Measurements from ENCODE around the gene NEK1.

NEK1 gene, protein sequence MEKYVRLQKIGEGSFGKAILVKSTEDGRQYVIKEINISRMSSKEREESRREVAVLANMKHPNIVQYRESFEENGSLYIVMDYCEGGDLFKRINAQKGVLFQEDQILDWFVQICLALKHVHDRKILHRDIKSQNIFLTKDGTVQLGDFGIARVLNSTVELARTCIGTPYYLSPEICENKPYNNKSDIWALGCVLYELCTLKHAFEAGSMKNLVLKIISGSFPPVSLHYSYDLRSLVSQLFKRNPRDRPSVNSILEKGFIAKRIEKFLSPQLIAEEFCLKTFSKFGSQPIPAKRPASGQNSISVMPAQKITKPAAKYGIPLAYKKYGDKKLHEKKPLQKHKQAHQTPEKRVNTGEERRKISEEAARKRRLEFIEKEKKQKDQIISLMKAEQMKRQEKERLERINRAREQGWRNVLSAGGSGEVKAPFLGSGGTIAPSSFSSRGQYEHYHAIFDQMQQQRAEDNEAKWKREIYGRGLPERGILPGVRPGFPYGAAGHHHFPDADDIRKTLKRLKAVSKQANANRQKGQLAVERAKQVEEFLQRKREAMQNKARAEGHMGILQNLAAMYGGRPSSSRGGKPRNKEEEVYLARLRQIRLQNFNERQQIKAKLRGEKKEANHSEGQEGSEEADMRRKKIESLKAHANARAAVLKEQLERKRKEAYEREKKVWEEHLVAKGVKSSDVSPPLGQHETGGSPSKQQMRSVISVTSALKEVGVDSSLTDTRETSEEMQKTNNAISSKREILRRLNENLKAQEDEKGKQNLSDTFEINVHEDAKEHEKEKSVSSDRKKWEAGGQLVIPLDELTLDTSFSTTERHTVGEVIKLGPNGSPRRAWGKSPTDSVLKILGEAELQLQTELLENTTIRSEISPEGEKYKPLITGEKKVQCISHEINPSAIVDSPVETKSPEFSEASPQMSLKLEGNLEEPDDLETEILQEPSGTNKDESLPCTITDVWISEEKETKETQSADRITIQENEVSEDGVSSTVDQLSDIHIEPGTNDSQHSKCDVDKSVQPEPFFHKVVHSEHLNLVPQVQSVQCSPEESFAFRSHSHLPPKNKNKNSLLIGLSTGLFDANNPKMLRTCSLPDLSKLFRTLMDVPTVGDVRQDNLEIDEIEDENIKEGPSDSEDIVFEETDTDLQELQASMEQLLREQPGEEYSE (N-terminal part only)

GRCh38 chr4:169611991-169612870 is at the start of gene NEK1:
Gene NEK1, minus strand, starts transcription at chr4:169612583. Its CDS starts 9,953 bp downstream, at chr4:169602630.
- DNase-seq (ENCODE audit: low read depth in 1 of 2, low spot score in 1 of 2): peak; percentile 66 to 82

DNA sequence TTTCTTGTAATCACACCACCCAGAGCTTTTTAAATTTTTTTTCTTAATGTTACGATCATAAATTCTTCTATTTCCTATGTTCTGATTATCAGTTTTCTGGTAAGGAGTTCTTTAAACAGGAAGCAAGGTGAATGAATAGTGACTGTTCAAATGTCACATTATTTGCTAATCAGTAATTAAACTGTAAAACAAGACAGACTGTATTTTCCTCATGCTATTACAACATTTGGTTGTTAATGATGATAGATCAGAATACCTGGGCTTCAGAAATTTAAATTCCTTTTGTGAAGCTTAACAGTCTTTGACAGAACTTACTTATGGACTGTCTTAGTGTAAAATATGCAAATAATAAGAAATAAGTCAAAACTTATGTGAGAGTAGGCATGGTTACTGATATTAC is 49.4 kb upstream of the NEK1 start:
- DNase-seq (ENCODE audit: low read depth in 1 of 2, low spot score in 1 of 2): no peak

GRCh38 chr4:169660929-169661328 is 48.5 kb upstream of the NEK1 start:
- DNase-seq (ENCODE audit: low read depth in 1 of 2, low spot score in 1 of 2): no peak

- peak; percentile 7 to 29 for DNase-seq (ENCODE audit: low read depth in 1 of 2, low spot score in 1 of 2)
These were observed 47.6 kb upstream of the NEK1 start for GRCh38 chr4:169659716-169660670.

DNA sequence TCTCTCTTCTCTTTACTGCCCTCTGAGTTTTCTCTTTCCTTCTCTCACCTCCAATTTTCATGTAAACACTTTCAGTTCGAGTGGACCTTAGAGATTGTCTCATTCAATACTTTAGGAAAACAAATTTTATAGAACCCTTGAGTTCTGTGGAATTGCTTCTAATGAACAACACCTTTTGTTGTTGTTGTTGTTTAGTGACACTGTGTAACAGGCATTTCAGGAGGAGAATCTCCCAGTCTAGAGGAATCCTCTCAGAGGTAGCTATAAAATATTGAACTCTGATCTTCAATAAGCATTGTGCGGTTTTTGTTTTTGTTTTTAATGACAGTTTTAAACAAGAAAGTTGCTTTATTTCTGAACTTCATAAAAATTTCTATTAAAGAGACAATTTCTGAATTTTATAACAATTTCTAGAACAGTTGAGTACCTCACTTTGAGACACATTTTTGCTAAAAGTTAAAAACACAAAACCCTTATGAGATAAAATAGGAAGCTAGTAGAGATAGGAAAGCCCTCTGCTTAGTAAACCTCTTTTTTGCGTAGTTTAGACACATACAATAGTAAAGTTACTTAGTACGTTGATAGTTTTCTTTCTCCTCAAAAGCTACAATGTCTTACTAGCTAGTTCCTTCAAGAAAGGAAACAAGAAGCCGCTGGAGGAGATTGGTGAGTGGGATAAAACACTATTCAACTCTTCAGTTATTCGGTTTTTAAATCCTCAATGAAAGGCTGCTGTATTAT is 46.8 kb upstream of the NEK1 start:
- DNase-seq (ENCODE audit: low read depth in 1 of 2, low spot score in 1 of 2): no peak

GRCh38 chr4:169658196-169658595 is 45.8 kb upstream of the NEK1 start:
- DNase-seq (ENCODE audit: low read depth in 1 of 2, low spot score in 1 of 2): no peak

DNA sequence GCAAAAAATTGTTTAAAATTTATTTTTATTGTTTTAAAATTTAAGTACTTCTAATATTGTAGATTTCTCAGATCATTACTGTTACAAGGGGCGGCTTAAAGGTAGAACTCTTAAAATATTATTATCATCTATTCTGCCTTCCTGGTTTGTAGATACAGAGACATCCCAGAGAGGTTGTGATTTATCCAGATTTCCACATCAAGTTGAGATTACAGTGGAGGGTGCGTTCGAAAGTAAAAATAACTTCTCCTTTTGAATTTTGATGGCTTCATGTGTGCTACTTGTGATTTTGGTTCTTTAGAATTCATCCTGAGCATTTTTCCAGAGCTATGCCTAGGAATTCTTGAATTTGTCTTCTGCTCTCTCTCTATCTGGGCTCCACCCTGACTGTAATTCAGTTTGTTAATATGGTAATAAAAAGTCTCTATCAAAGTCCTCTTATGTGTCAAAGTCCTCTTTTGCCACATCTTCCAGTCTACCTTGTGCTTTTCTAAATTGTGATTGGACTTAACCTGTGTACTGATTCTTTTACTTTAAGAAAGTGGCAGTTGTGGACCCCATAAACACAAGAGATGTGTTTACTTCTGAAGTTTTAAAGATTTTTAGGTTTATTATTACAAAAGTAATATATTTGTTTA is 45.2 kb upstream of the NEK1 start:
- DNase-seq (ENCODE audit: low read depth in 1 of 2, low spot score in 1 of 2): no peak

DNA sequence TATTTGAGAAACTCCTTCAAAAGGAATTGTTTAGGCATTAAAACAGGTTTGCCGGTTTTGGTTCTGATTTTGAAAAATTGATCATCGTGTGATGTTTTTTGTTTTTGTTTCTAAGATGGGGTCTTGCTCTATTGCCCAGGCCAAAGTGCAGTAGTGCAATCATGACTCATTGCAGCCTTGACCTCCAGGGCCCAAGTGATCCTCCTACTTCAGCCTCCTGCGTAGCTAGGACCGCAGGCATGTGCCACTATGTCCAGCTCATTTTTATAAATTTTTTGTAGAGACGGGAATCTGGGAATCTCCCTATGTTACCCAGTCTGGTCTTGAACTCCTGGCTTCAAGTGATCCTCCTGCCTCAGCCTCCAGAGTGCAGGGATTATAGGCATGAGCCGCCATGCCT is 43.0 kb upstream of the NEK1 start:
- DNase-seq (ENCODE audit: low read depth in 1 of 2, low spot score in 1 of 2): no peak

DNA sequence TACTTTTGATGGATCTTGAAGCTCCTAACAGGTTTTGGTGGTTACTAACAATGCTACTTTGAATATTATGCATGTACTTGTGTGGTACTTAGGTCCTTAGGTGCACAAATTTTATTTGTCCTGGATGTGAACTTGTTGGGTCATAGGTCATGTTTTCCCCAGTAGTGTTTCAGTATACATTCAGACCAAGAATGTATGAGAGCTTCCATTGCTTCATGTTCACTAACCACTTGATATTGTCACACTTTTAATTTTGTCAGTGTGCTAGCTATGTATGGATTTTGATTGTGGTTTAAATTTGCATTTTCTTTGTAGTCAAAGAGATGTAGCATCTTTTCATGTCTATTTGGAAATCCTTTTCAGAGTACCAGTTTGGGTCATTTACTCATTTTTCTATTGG is 40.2 kb upstream of the NEK1 start:
- DNase-seq (ENCODE audit: low read depth in 1 of 2, low spot score in 1 of 2): no peak

- no peak for DNase-seq (ENCODE audit: low read depth in 1 of 2, low spot score in 1 of 2)
These were observed 38.0 kb upstream of the NEK1 start for GRCh38 chr4:169650227-169650936.

GRCh38 chr4:169649545-169650226 is 37.3 kb upstream of the NEK1 start:
- no peak for DNase-seq (ENCODE audit: low read depth in 1 of 2, low spot score in 1 of 2)

DNA sequence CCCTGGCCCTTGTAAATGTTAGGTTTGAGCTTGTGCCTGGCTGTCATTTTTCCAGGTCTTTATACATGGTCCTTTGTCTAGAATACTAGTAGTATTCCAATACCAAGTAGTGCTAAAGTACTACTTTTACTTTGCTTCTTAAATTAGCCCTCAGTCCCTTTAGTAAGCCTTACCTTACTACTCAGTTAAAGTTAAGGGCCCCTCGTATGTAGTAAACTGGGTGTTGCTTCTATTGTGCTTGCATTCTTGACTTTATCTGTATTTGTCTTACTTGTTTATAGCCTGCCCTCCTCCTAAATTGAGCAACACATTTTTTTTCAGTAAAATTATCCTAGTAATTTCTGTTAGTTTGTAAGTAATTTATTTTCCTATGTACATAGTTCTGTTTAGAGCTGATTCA is 33.2 kb upstream of the NEK1 start:
- DNase-seq (ENCODE audit: low read depth in 1 of 2, low spot score in 1 of 2): no peak

GRCh38 chr4:169644802-169645201 is 32.4 kb upstream of the NEK1 start:
- no peak for DNase-seq (ENCODE audit: low read depth in 1 of 2, low spot score in 1 of 2)

- no peak for DNase-seq (ENCODE audit: low read depth in 1 of 2, low spot score in 1 of 2)
These were observed 28.0 kb upstream of the NEK1 start for GRCh38 chr4:169640261-169640870.

DNA sequence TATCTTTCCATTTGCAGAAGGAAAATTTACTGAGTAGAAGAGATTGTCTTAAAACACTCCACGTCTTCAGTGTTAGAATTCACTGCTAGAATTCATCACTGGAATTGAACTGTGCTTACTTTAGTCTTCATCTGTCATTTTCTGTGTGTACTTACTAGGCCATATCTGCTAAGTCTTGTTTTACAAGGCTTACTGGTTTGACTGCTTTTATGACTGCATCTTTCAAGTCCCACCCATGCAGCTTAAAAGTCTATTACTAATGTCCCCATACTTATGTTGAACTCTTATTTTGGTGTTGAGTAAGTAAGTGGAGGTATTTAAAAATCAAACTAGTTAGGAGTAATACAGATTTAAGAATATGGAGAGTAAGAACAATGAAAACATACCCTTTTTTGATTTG is 22.6 kb upstream of the NEK1 start:
- no peak for DNase-seq (ENCODE audit: low read depth in 1 of 2, low spot score in 1 of 2)

GRCh38 chr4:169632896-169633295 is 20.5 kb upstream of the NEK1 start:
- no peak for DNase-seq (ENCODE audit: low read depth in 1 of 2, low spot score in 1 of 2)

DNA sequence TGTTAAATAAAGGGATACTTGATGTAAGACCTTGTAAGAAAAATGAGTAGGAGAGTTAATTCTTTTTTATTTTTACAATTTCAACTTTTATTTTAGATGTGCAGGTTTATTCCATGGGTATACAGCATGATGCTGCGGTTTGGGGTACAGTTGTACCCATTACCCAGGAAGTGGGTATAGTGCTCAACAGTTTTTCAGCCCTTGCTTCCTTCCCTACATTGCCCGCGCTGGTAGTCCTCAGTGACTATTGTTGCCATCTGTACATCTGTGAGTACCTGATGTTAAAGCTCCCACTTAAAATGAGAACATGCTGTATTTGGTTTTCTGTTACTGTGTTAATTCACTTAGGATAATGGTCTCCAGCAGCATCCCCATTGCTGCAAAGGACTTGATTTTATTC is 17.7 kb upstream of the NEK1 start:
- DNase-seq (ENCODE audit: low read depth in 1 of 2, low spot score in 1 of 2): no peak
